PC-9 (cell line): ENCODE measurements around the gene DHX38.

Experiments
- EZH2 ChIP-seq: fragments of 200-600 bp; sonication (generic); IDR thresholded peaks from 2 replicates; pipeline ENCODE4 v1.8.0; 2017; ENCODE audit warnings: antibody characterized with exemption, low read depth
- TF ChIP-seq, protein P1 (sequence below): fragments of 200-600 bp; sonication (generic); conservative IDR thresholded peaks from 2 replicates; pipeline ENCODE4 v1.6.1; 2017; ENCODE audit warnings: mixed run types, antibody characterized with exemption, mild to moderate bottlenecking, moderate library complexity

DNA sequence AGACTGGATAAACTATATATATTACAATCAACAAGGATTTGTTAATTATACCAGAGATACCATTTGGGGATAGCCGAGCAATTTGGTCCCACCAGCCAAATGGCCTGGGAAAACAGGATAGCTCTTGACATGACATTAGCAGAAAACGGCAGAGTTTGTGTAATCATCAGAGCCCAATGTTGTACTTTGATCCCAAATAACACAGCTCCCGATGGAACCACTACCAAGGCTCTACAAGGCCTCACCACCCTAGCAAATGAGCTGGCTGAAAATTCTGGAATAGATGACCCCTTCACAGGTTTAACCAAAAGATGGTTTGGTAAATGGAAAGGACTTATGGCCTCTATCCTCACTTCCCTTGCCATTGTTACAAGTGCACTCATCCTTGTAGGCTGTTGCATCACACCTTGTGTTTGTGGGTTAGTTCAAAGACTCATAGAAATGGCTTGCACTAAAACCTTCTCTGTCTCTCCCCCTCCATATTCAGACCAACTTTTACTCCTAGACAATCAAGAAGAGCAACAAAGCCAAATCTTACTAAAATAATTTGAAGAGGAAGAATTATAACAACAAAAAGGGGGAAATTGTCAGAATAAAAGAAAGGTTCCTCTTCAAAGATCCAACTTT lies 9.8 kb upstream of the DHX38 start:
- TF ChIP-seq, protein P1, sequence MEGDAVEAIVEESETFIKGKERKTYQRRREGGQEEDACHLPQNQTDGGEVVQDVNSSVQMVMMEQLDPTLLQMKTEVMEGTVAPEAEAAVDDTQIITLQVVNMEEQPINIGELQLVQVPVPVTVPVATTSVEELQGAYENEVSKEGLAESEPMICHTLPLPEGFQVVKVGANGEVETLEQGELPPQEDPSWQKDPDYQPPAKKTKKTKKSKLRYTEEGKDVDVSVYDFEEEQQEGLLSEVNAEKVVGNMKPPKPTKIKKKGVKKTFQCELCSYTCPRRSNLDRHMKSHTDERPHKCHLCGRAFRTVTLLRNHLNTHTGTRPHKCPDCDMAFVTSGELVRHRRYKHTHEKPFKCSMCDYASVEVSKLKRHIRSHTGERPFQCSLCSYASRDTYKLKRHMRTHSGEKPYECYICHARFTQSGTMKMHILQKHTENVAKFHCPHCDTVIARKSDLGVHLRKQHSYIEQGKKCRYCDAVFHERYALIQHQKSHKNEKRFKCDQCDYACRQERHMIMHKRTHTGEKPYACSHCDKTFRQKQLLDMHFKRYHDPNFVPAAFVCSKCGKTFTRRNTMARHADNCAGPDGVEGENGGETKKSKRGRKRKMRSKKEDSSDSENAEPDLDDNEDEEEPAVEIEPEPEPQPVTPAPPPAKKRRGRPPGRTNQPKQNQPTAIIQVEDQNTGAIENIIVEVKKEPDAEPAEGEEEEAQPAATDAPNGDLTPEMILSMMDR, result no peak
- TF ChIP-seq EZH2, result no peak
